Astrocyte (in vitro differentiated cells and primary cell): ENCODE results near the gene SHQ1. TPM values are rescaled to one million over a fixed set of nuclear protein-coding genes. Genes with fewer than 3 reads are reported as not detected.
"Not testable (repeated sequence)": the region's sequence is repeated elsewhere in the genome, so short reads cannot be mapped to it uniquely, and the experiment has no call there.

Experiments
- DNase-seq: peaks from one replicate; pipeline ENCODE4 v3.0.0-alpha.2; 2010; ENCODE audit warnings: low read depth
- FAIRE-seq: peaks from 2 replicates; lab custom pipeline; 2011; peaks lifted over from hg19 to GRCh38; lab: Jason Lieb, UNC
- H2AFZ ChIP-seq: 2 replicates; pipeline ENCODE4 v1.6.0; 2012; ENCODE audit warnings: low read depth, low read length, inconsistent platforms
- H3K27ac ChIP-seq: 2 replicates; pipeline ENCODE4 v1.5.1; 2011; ENCODE audit warnings: low read depth, low read length, inconsistent platforms
- H3K27me3 ChIP-seq: 2 replicates; pipeline ENCODE4 v1.6.0; 2011; ENCODE audit warnings: low read length, inconsistent platforms; ENCODE audit not compliant: insufficient read depth
- H3K36me3 ChIP-seq: 2 replicates; pipeline ENCODE4 v1.5.1; 2011; ENCODE audit warnings: low read length, inconsistent platforms; ENCODE audit not compliant: insufficient read depth
- H3K4me1 ChIP-seq: 2 replicates; pipeline ENCODE4 v1.5.1; 2011; ENCODE audit warnings: low read length, inconsistent platforms; ENCODE audit not compliant: insufficient read depth
- H3K4me2 ChIP-seq: 2 replicates; pipeline ENCODE4 v1.6.0; 2012; ENCODE audit warnings: low read length, inconsistent platforms
- H3K4me3 ChIP-seq: 2 replicates; pipeline ENCODE4 v1.5.1; 2011; ENCODE audit warnings: low read depth, mild to moderate bottlenecking, low read length, inconsistent platforms; ENCODE audit not compliant: insufficient read depth
- H3K79me2 ChIP-seq: 2 replicates; pipeline ENCODE4 v1.6.0; 2012; ENCODE audit warnings: mild to moderate bottlenecking, low read length, inconsistent platforms; ENCODE audit not compliant: insufficient read depth
- H3K9ac ChIP-seq: 2 replicates; pipeline ENCODE4 v1.6.0; 2012; ENCODE audit warnings: mild to moderate bottlenecking, low read length, inconsistent platforms
- H3K9me3 ChIP-seq: 2 replicates; pipeline ENCODE4 v1.5.1; 2012; ENCODE audit warnings: low read depth, mild to moderate bottlenecking, low read length, inconsistent platforms; ENCODE audit not compliant: insufficient read depth
- H4K20me1 ChIP-seq: 2 replicates; pipeline ENCODE4 v1.6.0; 2012; ENCODE audit warnings: low read length, inconsistent platforms; ENCODE audit not compliant: insufficient read depth
- H3K27ac Mint-ChIP-seq: one replicate; pipeline ENCODE4 v1.8.0; 2021; ENCODE audit warnings: mild to moderate bottlenecking, mixed read lengths; ENCODE audit not compliant: unreplicated experiment
- H3K27me3 Mint-ChIP-seq: one replicate; pipeline ENCODE4 v1.8.0; 2021; ENCODE audit warnings: low read depth, mixed read lengths; ENCODE audit not compliant: unreplicated experiment
- H3K36me3 Mint-ChIP-seq: one replicate; pipeline ENCODE4 v1.8.0; 2021; ENCODE audit warnings: low read depth, mixed read lengths; ENCODE audit not compliant: unreplicated experiment
- H3K4me1 Mint-ChIP-seq: one replicate; pipeline ENCODE4 v1.8.0; 2021; ENCODE audit warnings: low read depth, mixed read lengths; ENCODE audit not compliant: unreplicated experiment
- H3K4me3 Mint-ChIP-seq: one replicate; pipeline ENCODE4 v1.8.0; 2021; ENCODE audit warnings: mild to moderate bottlenecking, moderate library complexity, mixed read lengths; ENCODE audit not compliant: unreplicated experiment
- H3K9me3 Mint-ChIP-seq: one replicate; pipeline ENCODE4 v1.8.0; 2021; ENCODE audit warnings: mild to moderate bottlenecking, mixed read lengths; ENCODE audit not compliant: unreplicated experiment
- EZH2 ChIP-seq: IDR thresholded peaks from 2 replicates; pipeline ENCODE4 v1.6.1; 2012; ENCODE audit warnings: mild to moderate bottlenecking, low read length, inconsistent platforms; ENCODE audit not compliant: insufficient read depth
- total RNA-seq: library from RNA; stranded (reverse); gene quantifications from 2 replicates; pipeline ENCODE4 v1.2.1, GENCODE V29; 2021
- TF ChIP-seq, protein P1 (sequence below): IDR thresholded peaks from 2 replicates; pipeline ENCODE4 v1.5.1; 2011; ENCODE audit warnings: low read depth, mild to moderate bottlenecking, inconsistent platforms, low read length, moderate library complexity; ENCODE audit not compliant: insufficient read depth

The SHQ1 gene
- total RNA-seq, 1 donor from 2014 or later = 28.4 TPM

DNA sequence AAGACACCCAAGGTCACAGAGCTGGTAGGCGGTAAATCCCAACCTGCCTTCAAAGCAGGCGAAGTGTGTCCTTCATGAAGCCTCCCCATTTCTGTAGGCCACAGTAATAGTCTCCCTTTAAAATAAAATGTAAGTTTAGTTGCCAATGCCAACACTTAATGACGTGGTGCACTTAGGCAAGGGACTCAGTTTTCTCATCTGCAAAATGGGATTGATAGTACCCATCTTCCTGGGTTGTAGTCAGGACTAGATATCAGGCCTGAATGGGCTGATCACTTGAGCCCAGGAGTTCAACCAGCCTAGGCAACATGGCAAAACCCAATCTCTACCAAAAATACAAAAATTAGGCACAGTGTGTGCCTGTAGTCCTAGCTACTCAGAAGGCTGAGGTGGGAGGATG lies 114.6 kb downstream of the SHQ1 start:
- no peak overlapping the region for H2AFZ ChIP-seq
- Mint-ChIP-seq H3K4me1 (peaks cover 3% of the 10 kb centered on the region), H3K9me3 (peaks cover 12% of the 10 kb centered on the region), H3K4me3 (no peak overlapping the region), H3K27me3 (peaks cover 14% of the 10 kb centered on the region), H3K36me3 (peaks cover 1% of the 10 kb centered on the region), H3K27ac (no peak overlapping the region)
- H3K27me3 ChIP-seq = peaks cover 8% of the 10 kb centered on the region
- H3K9me3 ChIP-seq = peaks cover 4% of the 10 kb centered on the region
- DNase-seq (no peak), FAIRE-seq (no peak)
- no peak for TF ChIP-seq EZH2
- TF ChIP-seq, protein P1, sequence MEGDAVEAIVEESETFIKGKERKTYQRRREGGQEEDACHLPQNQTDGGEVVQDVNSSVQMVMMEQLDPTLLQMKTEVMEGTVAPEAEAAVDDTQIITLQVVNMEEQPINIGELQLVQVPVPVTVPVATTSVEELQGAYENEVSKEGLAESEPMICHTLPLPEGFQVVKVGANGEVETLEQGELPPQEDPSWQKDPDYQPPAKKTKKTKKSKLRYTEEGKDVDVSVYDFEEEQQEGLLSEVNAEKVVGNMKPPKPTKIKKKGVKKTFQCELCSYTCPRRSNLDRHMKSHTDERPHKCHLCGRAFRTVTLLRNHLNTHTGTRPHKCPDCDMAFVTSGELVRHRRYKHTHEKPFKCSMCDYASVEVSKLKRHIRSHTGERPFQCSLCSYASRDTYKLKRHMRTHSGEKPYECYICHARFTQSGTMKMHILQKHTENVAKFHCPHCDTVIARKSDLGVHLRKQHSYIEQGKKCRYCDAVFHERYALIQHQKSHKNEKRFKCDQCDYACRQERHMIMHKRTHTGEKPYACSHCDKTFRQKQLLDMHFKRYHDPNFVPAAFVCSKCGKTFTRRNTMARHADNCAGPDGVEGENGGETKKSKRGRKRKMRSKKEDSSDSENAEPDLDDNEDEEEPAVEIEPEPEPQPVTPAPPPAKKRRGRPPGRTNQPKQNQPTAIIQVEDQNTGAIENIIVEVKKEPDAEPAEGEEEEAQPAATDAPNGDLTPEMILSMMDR = no peak
- H3K36me3 ChIP-seq = no peaks in the 10 kb centered on the region
- H3K4me1 ChIP-seq = no peaks in the 10 kb centered on the region
- H4K20me1 ChIP-seq = no peaks in the 10 kb centered on the region
- H3K27ac ChIP-seq = no peak overlapping the region
- no peak overlapping the region for H3K9ac ChIP-seq
- no peak overlapping the region for H3K4me2 ChIP-seq
- no peak overlapping the region for H3K4me3 ChIP-seq
- no peaks in the 10 kb centered on the region for H3K79me2 ChIP-seq

GRCh38 chr3:72732666-72733345 lies 115.4 kb downstream of the SHQ1 start:
- H3K27me3 ChIP-seq, H3K4me1 Mint-ChIP-seq, H3K4me1 ChIP-seq, H3K27ac Mint-ChIP-seq, H3K27ac ChIP-seq, H3K4me2 ChIP-seq, H3K9me3 ChIP-seq, H2AFZ ChIP-seq, H3K9ac ChIP-seq, H3K79me2 ChIP-seq, H3K4me3 Mint-ChIP-seq, DNase-seq, H4K20me1 ChIP-seq, H3K36me3 ChIP-seq, H3K4me3 ChIP-seq, H3K36me3 Mint-ChIP-seq, FAIRE-seq: not testable (repeated sequence)
- peaks cover 12% of the 10 kb centered on the region for H3K9me3 Mint-ChIP-seq
- H3K27me3 Mint-ChIP-seq = peaks cover 12% of the 10 kb centered on the region

- FAIRE-seq = no peak
- no peaks in the 10 kb centered on the region for H4K20me1 ChIP-seq
Observed at GRCh38 chr3:72728958-72729467, 119.2 kb downstream of the SHQ1 start.

More at GRCh38 chr3:72728958-72729467, 119.2 kb downstream of the SHQ1 start:
- peaks cover 16% of the 10 kb centered on the region for H3K27me3 Mint-ChIP-seq
- no peak overlapping the region for H3K4me3 Mint-ChIP-seq
- Histone ChIP-seq H3K4me3 (no peak overlapping the region), H3K79me2 (no peaks in the 10 kb centered on the region), H3K9ac (no peak overlapping the region), H3K27me3 (no peaks in the 10 kb centered on the region), H3K27ac (no peak overlapping the region), H3K9me3 (peaks cover 4% of the 10 kb centered on the region), H3K4me2 (no peak overlapping the region), H3K36me3 (no peaks in the 10 kb centered on the region), H3K4me1 (no peaks in the 10 kb centered on the region), H2AFZ (no peak overlapping the region)
- no peak for TF ChIP-seq EZH2
- TF ChIP-seq, protein P1 = no peak
- no peak overlapping the region for H3K27ac Mint-ChIP-seq
- no peak for DNase-seq
- H3K4me1 Mint-ChIP-seq = peaks cover 3% of the 10 kb centered on the region
- H3K9me3 Mint-ChIP-seq = peaks cover 6% of the 10 kb centered on the region
- H3K36me3 Mint-ChIP-seq = peaks cover 1% of the 10 kb centered on the region
